ENCODE results near the gene NXPE4.

NXPE4 gene

GRCh38 chr11:114559425-114560310 is 35.9 kb downstream of the NXPE4 start, which contains the start of gene NXPE1:
Gene NXPE1, minus strand, starts transcription at chr11:114559881. Its CDS starts 8,680 bp downstream, at chr11:114551201.
- TF ChIP-seq POLR2A (IDR thresholded peaks at IDR 0.05; ENCODE audit: low read length) (no peak), GATA1 (IDR thresholded peaks at IDR 0.05; ENCODE audit: low read depth, low read length) (no peak)
- DNase-seq, result no peak

- TF ChIP-seq POLR2A (IDR thresholded peaks at IDR 0.05; ENCODE audit: low read length), result no peak
- no peak for TF ChIP-seq GATA1 (IDR thresholded peaks at IDR 0.05; ENCODE audit: low read depth, low read length)
- no peak for DNase-seq
These were observed 39.5 kb downstream of the NXPE4 start for GRCh38 chr11:114556135-114556534.

DNA sequence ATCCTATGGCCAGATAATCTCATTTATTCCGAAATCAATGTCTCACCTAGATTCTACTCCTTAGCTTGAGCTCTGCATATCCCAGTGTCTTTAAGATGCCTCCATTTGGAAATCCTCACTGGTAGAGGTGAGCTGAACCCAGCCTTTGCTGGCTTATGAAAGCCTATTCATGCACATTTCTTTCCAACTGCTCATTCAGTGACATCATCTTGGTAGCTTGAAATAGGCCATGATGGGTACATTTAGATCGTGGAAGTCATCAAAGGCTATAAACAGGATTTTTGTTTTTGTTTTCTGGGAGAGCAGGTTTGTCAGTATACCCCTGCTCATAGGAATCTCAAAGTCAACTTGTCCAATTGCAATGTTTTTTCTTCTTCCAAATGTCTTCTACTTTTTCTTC is 41.9 kb downstream of the NXPE4 start:
- TF ChIP-seq POLR2A (IDR thresholded peaks at IDR 0.05; ENCODE audit: low read length), result no peak
- TF ChIP-seq GATA1 (IDR thresholded peaks at IDR 0.05; ENCODE audit: low read depth, low read length), result no peak
- DNase-seq, result no peak

GRCh38 chr11:114551060-114551459 is 44.5 kb downstream of the NXPE4 start:
- TF ChIP-seq POLR2A (IDR thresholded peaks at IDR 0.05; ENCODE audit: low read length), result no peak
- TF ChIP-seq GATA1 (IDR thresholded peaks at IDR 0.05; ENCODE audit: low read depth, low read length), result no peak
- no peak for DNase-seq

DNA sequence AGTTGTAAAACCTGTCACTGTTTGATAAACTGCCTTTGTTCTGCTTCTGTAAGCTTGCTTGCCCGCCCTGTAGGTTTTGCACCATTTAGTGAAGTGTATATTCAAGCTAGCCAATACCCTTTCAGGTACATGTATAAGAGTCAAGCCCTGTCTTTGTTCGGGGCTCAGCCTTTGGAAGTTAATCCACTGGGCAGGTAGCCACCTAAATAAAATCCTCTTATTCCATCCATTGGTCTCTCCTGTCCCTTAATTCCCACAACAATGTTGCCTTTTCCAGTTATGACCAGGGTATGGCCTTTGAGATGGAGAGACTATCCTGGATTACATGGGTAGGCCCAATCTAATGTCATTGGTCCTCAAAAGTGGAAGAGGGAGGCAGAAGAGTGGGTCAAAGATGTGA is 69.9 kb downstream of the NXPE4 start:
- TF ChIP-seq POLR2A (IDR thresholded peaks at IDR 0.05; ENCODE audit: low read length) (no peak), GATA1 (IDR thresholded peaks at IDR 0.05; ENCODE audit: low read depth, low read length) (no peak)
- DNase-seq, result no peak

DNA sequence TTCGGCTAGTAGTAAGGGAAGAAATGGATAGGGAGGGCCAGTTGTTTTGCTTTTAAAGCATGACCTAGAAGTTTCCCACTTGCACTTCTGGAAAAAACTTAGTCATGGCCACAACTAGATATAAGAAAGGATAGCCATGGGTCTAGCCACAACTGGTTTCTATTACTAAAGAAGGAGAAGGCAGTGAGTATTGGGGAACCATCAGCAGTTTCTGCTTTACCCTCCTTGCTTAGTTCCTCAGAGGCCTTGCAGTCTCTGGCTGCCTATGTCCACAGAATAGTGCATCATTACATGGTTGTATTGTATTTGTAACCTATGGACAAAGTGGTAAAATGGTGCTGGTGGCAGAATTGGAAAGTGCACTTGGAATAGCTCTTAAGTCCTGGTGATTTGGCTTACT is 71.5 kb downstream of the NXPE4 start:
- TF ChIP-seq GATA1 (IDR thresholded peaks at IDR 0.05; ENCODE audit: low read depth, low read length) (no peak), POLR2A (IDR thresholded peaks at IDR 0.05; ENCODE audit: low read length) (no peak)
- no peak for DNase-seq

DNA sequence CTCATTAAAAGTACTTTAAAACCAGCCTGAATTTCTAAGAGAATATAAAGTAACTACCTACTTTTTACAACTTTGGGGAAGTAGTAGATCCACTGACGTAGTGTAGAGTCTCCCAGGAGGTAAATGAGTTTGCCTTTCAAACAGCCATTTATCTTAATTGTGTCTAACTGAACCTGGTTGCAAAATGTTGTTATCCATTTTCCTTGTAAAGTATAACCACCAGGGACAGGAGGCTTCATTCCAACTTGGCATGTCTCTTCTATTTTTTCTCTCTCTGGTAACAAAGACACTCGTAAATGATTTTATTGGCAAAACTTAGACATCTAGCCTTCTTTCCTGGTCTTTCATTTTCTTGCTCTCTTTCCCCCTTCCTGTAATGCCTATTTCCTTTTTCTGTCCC is 72.8 kb downstream of the NXPE4 start:
- DNase-seq, result no peak
- TF ChIP-seq GATA1 (IDR thresholded peaks at IDR 0.05; ENCODE audit: low read depth, low read length) (no peak), POLR2A (IDR thresholded peaks at IDR 0.05; ENCODE audit: low read length) (no peak)

All from erythroblast (primary cell).